WTC11 (cell line): Measurements from ENCODE around the gene MAGI2.

ENCODE experiments used
- CREB1 ChIP-seq: sonication (generic); formaldehyde crosslinking; IDR thresholded peaks from 2 replicates; pipeline ENCODE4 v1.8.0; 2023; ENCODE audit warnings: mild to moderate bottlenecking, missing genetic modification reagents
- ETV6 ChIP-seq: sonication (generic); formaldehyde crosslinking; IDR thresholded peaks from 2 replicates; pipeline ENCODE4 v1.8.1; 2022; ENCODE audit warnings: mild to moderate bottlenecking, missing genetic modification reagents
- FOXJ3 ChIP-seq: sonication (generic); formaldehyde crosslinking; IDR thresholded peaks from 2 replicates; pipeline ENCODE4 v1.9.0; 2021; ENCODE audit warnings: missing genetic modification reagents, mild to moderate bottlenecking, borderline replicate concordance
- MXD4 ChIP-seq: fragments of 250-450 bp; sonication (Bioruptor Pico); IDR thresholded peaks from 2 replicates; pipeline ENCODE4 v1.8.0; 2021; ENCODE audit warnings: mild to moderate bottlenecking, moderate library complexity, borderline replicate concordance
- SP1 ChIP-seq: sonication (generic); formaldehyde crosslinking; conservative IDR thresholded peaks from 2 replicates; pipeline ENCODE4 v1.8.1; 2022; ENCODE audit warnings: missing genetic modification reagents
- ZNF121 ChIP-seq: sonication (generic); formaldehyde crosslinking; IDR thresholded peaks from 2 replicates; pipeline ENCODE4 v1.8.0; 2023; ENCODE audit warnings: missing genetic modification reagents
- ZNF396 ChIP-seq: fragments of 250-450 bp; sonication (Bioruptor Pico); IDR thresholded peaks from 2 replicates; pipeline ENCODE4 v1.8.0; 2021; ENCODE audit warnings: mild to moderate bottlenecking, moderate library complexity, borderline replicate concordance
- TF ChIP-seq, protein P1 (sequence below): fragments of 200-600 bp; IDR thresholded peaks from 2 replicates; pipeline ENCODE4 v1.8.0; 2022; ENCODE audit warnings: antibody characterized with exemption
- TF ChIP-seq, protein P2 (sequence below): sonication (generic); formaldehyde crosslinking; IDR thresholded peaks from 2 replicates; pipeline ENCODE4 v1.8.1; 2023; ENCODE audit warnings: mild to moderate bottlenecking, moderate library complexity, missing genetic modification reagents
- TF ChIP-seq, protein P3 (sequence below): sonication (generic); formaldehyde crosslinking; IDR thresholded peaks from 2 replicates; pipeline ENCODE4 v1.8.1; 2022; ENCODE audit warnings: low read depth, mild to moderate bottlenecking, moderate library complexity, missing genetic modification reagents, borderline replicate concordance

DNA sequence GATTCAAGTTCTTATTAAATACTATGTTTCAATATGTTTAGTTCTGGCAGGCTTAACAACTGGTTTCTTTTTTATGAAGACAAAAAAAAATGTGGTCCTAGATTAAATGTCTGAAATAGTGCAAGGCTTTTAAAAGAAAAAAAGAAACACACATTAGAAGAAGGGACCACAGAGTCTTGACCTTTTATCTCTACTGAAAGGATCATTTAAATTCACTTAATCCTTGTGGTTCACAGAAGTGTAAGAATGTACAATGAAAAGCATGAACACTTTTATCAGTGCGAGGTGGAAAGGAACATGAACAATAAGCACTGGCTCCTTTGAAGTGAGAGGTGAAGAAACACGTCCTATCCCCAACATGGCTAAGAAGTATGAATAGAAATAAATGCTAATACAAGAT is 765.1 kb downstream of the MAGI2 start:
- TF ChIP-seq, protein P1, sequence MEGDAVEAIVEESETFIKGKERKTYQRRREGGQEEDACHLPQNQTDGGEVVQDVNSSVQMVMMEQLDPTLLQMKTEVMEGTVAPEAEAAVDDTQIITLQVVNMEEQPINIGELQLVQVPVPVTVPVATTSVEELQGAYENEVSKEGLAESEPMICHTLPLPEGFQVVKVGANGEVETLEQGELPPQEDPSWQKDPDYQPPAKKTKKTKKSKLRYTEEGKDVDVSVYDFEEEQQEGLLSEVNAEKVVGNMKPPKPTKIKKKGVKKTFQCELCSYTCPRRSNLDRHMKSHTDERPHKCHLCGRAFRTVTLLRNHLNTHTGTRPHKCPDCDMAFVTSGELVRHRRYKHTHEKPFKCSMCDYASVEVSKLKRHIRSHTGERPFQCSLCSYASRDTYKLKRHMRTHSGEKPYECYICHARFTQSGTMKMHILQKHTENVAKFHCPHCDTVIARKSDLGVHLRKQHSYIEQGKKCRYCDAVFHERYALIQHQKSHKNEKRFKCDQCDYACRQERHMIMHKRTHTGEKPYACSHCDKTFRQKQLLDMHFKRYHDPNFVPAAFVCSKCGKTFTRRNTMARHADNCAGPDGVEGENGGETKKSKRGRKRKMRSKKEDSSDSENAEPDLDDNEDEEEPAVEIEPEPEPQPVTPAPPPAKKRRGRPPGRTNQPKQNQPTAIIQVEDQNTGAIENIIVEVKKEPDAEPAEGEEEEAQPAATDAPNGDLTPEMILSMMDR, result no peak
- TF ChIP-seq FOXJ3 (no peak), ETV6 (no peak), SP1 (CRISPR knock-in tag) (no peak), ZNF396 (CRISPR knock-in tag) (no peak), ZNF121 (CRISPR knock-in tag) (no peak), CREB1 (CRISPR knock-in tag) (no peak), MXD4 (CRISPR knock-in tag) (no peak)
- TF ChIP-seq, protein P2, sequence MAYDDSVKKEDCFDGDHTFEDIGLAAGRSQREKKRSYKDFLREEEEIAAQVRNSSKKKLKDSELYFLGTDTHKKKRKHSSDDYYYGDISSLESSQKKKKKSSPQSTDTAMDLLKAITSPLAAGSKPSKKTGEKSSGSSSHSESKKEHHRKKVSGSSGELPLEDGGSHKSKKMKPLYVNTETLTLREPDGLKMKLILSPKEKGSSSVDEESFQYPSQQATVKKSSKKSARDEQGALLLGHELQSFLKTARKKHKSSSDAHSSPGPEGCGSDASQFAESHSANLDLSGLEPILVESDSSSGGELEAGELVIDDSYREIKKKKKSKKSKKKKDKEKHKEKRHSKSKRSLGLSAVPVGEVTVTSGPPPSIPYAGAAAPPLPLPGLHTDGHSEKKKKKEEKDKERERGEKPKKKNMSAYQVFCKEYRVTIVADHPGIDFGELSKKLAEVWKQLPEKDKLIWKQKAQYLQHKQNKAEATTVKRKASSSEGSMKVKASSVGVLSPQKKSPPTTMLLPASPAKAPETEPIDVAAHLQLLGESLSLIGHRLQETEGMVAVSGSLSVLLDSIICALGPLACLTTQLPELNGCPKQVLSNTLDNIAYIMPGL, result no peak
- TF ChIP-seq, protein P3, sequence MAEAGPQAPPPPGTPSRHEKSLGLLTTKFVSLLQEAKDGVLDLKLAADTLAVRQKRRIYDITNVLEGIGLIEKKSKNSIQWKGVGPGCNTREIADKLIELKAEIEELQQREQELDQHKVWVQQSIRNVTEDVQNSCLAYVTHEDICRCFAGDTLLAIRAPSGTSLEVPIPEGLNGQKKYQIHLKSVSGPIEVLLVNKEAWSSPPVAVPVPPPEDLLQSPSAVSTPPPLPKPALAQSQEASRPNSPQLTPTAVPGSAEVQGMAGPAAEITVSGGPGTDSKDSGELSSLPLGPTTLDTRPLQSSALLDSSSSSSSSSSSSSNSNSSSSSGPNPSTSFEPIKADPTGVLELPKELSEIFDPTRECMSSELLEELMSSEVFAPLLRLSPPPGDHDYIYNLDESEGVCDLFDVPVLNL, result no peak
